Cardiac ventricle fibroblast (primary cell): ENCODE data around the gene RAB11FIP2. TPM values are rescaled to one million over a fixed set of nuclear protein-coding genes. Genes with fewer than 3 reads are reported as not detected.

Experiments
- total RNA-seq: library from RNA; depleted of rRNA; stranded (reverse); fragments of >200 nt; gene quantifications from 2 replicates; pipeline ENCODE4 v1.2.3, GENCODE V29; 2015

Gene RAB11FIP2
- total RNA-seq = 12.6 and 17.3 TPM in 2 replicates

GRCh38 chr10:118046395-118047156, at the start of gene RAB11FIP2:
RAB11FIP2 (minus strand) TSS chr10:118046941; CDS start chr10:118046163, 778 bp downstream.

